ENCODE results near the gene NABP1.

DNA sequence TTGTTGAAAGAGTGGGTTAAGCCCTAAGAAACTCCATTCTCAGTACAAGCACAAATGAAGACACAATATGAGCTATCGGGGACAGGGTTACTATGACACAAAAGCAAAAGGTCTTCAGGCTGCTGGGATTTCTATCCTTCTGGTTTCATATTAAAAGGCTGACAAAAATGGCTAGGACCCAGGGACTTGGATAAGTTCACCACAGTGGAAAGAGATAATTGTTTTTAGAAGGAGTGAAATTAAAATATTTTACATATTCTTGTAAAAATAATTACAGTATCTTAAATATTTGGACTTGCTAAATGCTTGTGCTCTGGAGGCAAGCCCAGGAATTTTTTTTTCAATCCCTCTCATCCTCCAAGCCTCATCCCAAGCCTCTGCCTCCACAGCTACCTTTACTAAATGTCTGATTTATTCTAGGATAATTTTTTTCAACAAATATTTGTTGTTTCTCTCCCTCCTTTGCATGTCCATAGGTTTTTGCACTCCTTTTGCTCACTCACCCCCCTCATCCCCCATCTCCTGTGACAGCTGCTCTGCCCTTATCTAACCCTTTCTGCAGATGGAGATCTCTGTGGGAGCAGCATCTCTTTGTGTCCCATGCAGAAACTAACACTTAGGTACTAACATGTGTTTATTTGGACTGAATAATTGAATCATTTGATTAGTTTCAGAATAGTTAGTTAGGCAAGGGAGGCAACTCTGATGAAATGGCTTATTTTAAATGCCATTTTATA, 47.8 kb upstream of the NABP1 start:
- TF ChIP-seq CTCF (IDR thresholded peaks at IDR 0.05; ENCODE audit: poor library complexity) (no peak), EZH2 (IDR thresholded peaks at IDR 0.05; ENCODE audit: borderline replicate concordance) (no peak)
